SIG-M5 (cell line): ENCODE results near the gene FTHL17.

Source experiments
- DNase-seq: peaks from one replicate; lab custom pipeline; 2025; lab: John Stamatoyannopoulos, UW

The FTHL17 gene

GRCh38 chrX:31071725-31072124, at the start of gene FTHL17:
Gene FTHL17 (minus strand): TSS chrX:31072041. CDS start chrX:31071953, 88 bp downstream.
- no peak for DNase-seq

DNA sequence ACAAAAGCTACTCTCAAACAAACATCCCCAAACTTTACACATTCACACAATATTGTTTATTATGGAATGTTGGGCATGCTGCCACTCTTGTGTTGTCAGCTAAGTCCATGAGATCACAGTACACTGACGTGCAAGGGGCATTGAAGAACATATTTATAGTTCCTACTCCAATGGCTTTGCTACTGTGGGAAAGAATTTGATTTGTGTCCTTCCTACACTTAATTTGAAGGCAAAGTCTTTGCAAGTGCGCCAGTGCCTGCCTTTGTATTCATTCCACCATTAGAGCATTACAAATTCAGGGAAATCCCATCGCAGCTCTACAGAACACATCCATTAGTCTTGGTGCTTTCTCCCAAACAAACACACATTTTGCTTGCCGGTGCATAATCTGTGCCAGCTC, 45.4 kb upstream of the FTHL17 start:
- DNase-seq: no peak

DNA sequence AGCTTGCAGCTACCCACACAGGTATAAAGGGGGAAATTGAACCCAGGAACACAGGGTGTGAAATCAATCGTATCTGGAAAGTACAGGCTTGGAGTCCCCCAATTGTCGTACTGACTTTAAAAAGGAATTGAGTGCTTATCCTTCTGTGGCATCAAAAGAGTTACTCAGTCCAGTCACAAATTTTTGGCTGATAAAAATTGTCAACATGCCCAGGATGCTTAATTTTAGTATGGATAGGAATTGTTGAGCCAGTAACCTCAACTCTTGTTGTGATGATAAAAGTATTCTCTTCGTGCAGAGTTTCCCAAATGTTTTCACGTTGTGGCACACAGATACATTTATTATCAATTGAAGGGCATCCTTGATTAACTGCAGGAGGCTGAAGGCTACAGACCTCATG, 43.6 kb upstream of the FTHL17 start:
- no peak for DNase-seq

DNA sequence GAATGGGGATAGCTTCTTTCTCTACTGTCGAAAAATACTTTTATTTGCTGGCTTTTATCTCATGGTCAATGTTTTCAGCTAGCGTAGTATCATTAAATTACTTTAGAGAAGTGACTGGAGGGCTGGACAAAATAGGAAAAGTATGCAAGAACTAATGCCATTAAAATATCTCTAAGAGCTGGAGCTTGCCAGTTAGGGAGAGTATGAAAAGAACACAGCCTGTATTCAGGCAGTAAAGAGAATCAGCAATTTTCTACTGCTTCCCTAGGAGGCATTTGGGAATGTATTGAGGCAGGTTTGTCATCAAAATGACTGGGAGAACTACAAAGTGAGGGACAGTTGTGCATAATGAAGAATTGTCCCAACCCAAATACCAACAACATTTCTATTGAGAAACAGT, 43.0 kb upstream of the FTHL17 start:
- DNase-seq: no peak

DNA sequence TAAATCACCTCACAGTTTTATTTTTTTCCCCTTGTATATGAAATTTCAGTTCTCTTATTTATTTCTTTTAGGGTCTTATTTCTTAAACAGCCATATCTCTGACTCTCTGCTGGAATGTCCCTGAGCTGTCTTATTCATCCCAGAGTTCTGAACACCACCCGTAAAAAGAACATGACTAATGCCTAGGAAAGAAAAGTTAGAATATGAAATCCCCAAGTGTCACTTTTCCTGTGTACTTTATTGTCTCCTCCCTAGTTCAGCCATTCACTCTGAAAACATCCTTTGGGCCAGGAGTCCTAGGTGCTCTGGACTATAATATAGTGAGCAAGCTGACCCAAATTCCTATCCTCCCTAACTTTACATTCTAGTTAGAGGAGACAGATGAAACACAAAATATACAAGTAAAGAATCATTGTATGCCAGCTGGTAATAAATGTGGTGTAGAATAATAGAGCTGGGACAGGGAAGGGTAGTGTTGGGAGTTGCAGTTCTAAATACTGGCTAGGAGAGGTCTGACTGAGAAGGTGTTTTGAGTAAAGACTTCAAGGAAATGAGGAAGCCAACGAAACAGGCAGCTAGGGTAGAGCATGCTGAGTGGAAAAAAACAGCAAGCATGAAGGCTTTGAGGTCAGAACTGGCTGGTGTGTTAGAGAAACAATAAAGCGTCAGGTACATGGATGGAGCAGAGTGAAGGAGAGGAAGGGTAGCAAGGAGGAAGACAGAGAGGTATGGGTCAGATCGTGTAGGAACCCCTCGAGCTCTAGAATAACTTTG, 40.6 kb upstream of the FTHL17 start:
- DNase-seq: no peak

GRCh38 chrX:31110657-31111056, 38.8 kb upstream of the FTHL17 start:
- DNase-seq: no peak

DNA sequence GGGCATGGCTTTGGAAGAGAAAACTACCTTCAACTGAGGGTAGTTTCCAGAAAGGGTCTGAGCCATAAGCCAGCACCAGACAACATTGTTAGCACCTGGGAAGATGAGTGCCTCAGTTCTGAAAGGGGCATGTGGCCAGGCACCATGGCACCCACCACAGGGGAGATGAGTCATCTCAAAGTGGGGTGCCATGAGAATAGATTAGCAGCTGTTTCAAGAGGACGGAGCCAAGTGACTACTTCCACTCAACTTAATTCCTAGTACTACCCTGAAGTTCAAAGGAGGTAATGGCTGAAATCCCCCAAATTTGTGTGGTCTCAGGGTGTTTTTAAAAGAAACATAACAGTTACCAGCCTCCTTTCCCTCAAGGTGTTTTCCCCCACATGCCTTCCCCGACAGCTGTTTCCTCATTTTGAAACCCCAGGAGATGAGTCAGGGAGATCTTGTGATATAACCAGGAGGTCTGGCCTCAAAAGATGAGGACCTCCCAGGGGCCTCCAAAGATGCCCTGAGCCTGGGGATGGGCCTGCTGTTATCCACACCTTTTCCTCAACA, 27.8 kb upstream of the FTHL17 start:
- DNase-seq: no peak

DNA sequence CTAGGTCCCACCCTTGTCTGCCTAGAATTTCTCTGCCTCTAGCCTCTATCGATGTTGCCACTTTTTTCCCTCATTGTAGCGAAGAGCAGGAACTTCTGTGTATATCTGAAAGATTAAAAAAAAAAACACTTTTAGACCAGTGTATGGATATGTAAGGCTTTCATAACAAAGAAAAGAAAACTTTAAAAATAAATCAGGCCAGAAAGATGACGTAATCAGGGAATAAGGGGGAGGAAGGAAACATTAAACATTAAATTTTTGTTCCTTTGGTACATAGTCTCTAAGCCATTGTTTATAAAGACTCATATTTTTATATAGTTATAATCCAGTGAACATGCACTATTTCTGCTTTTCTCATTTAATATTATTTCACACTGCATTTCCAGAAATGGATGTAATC, 26.2 kb upstream of the FTHL17 start:
- DNase-seq: no peak

- DNase-seq: no peak
Observed at GRCh38 chrX:31093639-31093975, 21.8 kb upstream of the FTHL17 start.

DNA sequence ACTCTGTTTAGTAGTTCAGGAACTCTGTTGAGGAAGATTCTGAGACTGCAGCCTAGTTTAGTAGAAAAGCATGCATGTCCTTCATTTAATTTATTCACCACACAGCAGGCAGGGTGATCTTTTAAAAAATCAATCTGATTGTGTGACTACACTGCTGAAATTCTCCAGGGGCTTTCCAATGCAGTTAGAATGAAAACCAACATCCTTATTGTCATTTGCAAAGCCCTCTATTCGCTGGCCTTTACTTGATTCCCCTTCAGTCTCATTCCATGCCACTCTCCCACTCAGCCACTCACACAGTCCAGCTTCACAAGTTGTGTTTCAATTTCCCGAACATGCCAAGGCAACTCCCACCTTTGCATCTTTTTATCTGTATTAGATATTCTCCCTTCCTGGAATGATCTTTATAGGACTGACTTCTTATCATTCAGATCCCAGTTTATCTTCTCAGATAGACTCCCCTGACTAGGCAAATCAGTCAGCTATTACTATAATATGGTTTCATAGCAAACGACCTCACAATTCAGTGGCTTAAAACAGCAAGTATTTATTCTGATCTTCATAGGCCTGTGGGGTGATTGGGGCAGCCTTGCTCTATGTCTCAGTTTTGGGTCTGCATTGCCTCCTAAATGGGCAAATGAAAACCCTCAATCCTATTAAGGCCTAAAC, 21.3 kb upstream of the FTHL17 start:
- DNase-seq: no peak

- DNase-seq: no peak
Observed at GRCh38 chrX:31092476-31092875, 20.6 kb upstream of the FTHL17 start.

DNA sequence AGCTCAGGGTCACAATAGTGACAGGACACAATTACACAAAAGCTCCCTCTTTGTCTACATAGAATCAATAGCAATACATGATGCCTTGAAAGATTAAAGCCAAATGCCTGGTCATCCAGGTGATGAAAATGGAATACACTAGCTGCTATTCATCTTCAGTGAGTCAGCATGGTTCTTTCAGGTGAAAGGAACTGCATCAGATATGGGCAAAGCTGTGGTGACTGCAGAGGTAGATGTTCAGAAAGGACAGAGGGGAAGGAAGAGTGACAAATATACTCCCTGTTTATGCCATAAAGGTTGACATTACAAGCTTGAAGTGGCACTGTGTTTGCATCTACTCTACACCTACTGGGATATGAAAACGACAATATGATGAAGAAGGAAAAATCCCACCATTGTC, 20.0 kb upstream of the FTHL17 start:
- DNase-seq: no peak

DNA sequence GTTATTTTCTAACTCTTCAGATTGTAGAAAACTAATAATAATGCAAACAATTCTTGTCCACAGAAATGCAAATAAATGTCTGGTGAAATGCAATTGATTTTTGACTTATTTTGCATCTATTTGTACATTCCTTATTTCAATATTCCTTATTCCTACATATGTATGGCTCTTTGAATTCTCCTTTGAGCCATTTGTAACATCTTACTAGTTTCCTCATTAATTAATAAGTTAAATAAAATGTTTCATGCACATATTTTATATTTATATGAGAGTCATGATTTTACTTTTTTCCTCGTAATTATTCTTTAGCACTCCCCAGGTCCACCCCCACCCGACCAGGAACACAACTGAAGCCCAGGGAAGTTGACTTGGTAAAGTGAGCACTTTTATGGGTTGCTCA, 2.7 kb upstream of the FTHL17 start:
- no peak for DNase-seq

DNA sequence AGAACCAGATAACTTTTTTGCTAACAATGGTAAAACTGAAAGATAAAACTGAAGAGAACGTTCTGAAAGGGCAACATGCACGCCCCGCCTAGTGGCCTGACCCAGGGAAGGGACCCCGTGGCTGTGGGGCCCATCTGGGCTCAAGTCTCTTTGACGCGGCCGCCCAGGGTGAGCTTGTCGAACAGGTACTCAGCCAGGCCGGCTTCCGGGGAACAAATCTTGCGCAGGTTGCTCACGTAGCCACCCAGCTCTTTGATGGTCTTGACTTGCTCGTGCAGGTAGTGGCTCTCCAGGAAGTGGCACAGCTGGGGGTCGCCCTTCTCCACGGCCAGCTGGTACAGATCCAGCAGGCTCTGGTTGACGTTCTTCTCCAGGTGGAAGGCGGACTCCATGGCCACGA, 579 bp downstream of the FTHL17 start:
- DNase-seq: no peak

DNA sequence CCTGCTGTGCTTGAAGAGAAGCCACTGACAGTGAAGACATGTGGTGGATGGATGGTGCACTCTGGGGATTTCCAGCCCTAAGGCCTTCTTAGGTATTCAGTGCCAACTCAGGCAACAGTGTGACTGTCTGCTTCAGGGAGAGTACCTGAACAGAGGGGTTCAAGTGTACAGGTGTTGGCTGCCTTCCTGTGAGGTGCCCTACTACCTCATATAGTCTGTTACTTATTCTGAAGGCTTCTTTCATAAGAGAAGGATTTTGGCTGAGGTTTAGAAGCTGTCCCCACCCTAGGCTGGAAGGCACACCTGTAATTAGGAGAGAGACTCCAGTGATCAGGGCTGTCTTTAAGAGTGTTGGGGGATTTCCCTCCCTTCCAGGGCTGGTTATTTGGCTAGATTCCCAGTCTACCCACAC, 1.8 kb downstream of the FTHL17 start:
- DNase-seq: no peak

DNA sequence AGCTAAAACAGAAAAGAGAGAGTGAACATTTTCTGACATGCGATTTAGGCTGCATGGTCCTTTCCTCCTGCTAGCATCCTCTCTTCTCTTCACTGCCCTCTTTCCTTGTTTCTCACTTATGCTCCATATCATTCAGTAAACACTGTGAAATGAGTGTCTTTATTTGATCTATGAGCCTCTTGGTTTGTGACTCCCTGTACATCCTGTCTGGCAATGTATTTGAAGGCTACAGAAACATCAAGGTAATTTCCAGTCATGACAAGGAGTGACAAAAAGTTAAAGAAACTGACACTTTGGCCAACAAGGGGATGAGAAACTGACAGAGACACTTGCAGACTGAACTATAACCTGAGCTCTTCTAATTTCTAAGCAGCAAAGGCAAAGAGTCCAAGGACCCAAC, 8.7 kb downstream of the FTHL17 start:
- DNase-seq: no peak

GRCh38 chrX:31061091-31061490, 10.8 kb downstream of the FTHL17 start:
- DNase-seq: no peak

DNA sequence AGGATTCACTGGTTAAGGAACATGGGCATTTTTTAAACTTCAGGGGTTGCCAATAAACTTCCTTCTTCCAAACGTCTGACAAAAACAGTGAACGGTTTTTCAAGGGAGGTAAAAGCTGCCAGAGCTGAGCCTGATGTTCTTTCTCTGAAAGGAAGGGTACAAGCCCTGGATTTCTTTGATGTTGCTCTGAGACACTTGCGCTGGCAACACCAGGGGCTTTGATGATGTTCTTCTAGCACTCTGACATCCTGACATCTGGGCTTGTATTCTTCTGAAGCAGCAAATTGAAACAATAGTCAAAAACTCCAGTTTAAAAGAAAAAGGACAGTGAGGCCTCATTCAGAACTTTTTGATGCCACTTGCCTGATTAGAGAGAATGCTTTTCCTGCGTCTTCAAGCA, 11.8 kb downstream of the FTHL17 start:
- DNase-seq: no peak

- DNase-seq: no peak
Observed at GRCh38 chrX:31058284-31058683, 13.6 kb downstream of the FTHL17 start.

DNA sequence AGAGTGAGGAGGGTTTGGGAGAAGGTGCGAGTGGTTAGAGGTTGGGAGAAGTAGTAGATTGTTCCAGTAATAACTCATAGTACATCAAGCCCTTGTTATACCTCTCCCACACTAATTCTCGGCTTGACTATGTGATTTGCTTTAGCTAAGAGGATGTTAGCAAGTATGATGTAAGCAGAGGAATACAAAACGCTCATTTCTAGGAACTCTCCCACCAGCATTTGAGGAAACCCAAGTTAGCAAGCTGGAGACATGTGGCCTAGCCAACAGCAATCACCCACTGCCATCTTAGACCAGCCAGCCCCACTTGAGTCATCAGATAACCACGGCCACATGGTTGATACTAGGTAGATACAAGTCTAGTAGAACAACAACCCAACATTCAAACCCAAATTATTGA, 14.2 kb downstream of the FTHL17 start:
- no peak for DNase-seq

GRCh38 chrX:31057291-31057690, 14.6 kb downstream of the FTHL17 start:
- no peak for DNase-seq

GRCh38 chrX:31053621-31054020, 18.2 kb downstream of the FTHL17 start:
- no peak for DNase-seq

DNA sequence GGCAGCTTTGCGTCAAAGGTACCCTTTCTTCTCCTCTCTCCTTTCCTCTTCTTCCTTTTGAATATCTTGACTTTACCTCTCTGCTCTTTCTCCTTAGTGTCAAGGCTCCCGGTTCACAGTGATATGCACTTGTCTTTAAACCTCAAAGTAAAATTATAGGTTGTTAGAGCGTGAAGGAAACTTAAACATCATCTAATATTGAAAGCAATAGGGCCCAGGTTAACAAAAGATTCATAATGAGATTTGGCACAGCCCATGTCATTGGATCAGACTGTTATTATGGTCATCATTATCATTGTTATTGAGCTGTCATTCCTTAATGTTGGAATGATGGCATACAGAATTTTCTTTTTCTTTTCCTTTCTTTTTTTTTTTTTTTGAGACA, 32.5 kb downstream of the FTHL17 start:
- no peak for DNase-seq
